ENCODE measurements around the gene STUM.

DNA sequence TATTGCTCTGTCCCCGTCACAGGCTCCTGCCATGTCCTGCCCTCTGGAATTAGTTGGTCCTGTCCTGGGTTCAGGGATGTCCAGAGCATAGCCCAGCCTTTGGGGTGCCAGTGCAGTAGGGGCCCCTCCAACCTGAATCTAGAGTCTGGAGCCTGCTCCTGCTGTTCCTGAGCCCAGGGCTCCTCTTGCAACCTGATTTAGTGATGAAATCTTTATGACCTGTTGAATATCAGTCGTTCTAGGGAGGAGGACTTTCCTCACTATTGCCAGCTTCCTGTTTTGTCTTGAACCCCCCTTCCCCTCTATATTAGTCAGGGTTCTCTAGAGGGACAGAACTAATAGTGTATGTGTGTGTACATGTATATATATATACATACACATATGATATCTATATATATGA is 42.5 kb upstream of the STUM start:
- TF ChIP-seq, protein P1, sequence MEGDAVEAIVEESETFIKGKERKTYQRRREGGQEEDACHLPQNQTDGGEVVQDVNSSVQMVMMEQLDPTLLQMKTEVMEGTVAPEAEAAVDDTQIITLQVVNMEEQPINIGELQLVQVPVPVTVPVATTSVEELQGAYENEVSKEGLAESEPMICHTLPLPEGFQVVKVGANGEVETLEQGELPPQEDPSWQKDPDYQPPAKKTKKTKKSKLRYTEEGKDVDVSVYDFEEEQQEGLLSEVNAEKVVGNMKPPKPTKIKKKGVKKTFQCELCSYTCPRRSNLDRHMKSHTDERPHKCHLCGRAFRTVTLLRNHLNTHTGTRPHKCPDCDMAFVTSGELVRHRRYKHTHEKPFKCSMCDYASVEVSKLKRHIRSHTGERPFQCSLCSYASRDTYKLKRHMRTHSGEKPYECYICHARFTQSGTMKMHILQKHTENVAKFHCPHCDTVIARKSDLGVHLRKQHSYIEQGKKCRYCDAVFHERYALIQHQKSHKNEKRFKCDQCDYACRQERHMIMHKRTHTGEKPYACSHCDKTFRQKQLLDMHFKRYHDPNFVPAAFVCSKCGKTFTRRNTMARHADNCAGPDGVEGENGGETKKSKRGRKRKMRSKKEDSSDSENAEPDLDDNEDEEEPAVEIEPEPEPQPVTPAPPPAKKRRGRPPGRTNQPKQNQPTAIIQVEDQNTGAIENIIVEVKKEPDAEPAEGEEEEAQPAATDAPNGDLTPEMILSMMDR (IDR thresholded peaks at IDR 0.05) = no peak
- TF ChIP-seq POLR2A (IDR thresholded peaks at IDR 0.05) (no peak), POLR2AphosphoS5 (IDR thresholded peaks at IDR 0.05; ENCODE audit: insufficient read depth in 1 of 2, low read depth in 1 of 2) (no peak)
